Activated naive CD4-positive, alpha-beta T cell (primary cell): ENCODE data around the gene DOCK10.

ENCODE experiments used
- DNase-seq, 4 experiments: peaks; one replicate each; lab custom pipeline; 2025; lab: John Stamatoyannopoulos, UW

Gene DOCK10

DNA sequence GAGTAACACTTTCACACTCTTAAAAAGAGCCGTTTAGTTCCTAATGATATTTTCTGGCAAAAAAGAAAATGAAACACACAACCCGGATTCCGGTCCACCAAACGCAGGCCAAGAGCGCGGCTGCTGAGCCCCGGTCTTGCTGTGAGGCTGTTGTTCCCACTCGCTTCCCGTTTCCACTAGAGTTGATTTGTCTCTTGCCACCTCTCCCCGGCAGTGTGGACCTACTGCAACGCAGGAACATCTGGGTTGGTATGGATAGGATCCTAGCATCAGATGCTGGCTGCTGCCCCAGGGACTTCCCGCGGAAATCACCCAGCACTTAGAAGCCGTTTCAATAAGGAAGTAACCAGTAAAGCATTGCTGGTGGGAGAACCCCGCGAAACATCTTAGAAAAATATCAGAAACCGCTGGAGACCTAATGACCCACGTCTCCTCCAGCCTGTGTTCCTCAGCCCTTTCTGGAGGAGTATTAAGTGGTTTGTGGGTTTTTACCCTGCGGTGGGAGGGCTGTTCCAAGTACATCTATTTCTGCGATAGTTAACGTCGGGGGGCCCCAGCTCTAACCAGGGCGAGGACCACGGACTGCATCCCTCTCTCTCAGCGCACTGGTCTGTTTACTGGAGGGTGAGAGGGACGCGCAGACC lies 939 bp downstream of the DOCK10 start:
- peak in 3 of 4 experiments; percentile 23 to 51 (median 38) for DNase-seq

DNA sequence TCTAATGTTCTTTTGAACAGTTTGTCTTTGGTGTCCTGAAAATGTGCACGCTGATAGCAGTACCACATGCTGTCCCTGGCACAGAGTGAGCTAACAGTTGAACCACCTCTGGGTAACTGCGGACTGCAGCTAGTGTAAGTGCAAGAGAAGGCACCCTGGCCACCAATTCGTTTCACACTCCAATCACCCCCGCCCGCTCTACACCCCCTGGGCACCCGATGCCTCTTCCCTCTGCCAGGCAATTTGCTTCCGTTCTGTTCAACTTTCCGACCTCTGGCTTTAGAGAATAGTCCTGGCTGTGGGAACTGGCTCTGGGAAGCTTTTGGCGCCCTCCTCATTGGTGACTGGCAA lies 1.4 kb downstream of the DOCK10 start:
- DNase-seq, result no peak

DNA sequence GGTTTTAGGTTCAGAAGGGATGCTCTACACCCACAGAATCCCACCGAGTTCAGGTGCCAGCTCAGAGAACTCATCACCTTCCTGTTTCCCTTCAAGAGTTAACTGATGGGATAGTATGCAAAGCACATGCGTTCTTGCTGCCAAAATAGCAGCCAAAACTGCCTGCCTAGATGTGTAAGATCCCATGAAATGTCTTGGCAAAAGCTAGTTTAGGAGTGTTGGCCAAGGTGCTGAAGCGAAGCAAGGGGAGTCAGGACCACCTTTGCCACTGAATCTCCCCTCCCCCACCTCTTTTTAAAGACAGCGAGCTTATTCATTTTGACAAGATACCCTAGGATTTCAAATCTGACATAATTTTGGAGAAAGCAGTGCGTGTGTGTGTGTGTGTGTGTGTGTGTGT lies 2.1 kb downstream of the DOCK10 start:
- DNase-seq, result no peak

DNA sequence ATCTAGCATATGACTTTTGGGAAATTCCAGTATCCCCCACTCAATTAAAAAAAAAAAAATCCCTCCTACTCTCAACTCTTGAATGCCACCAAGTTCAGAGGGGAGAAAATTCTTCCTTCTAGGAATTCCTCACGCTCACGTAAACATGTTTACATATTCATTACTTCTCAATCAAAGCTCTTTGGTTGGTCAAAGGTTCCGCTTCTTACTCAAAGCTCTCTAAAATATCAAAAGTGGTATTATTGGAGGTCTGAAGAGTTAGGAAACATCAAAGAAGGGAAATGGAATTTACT lies 4.1 kb downstream of the DOCK10 start:
- DNase-seq, result no peak

GRCh38 chr2:225037415-225038230 lies 4.6 kb downstream of the DOCK10 start:
- no peak for DNase-seq

GRCh38 chr2:225036431-225036830 lies 5.8 kb downstream of the DOCK10 start:
- no peak for DNase-seq

- no peak for DNase-seq
These were observed 8.6 kb downstream of the DOCK10 start for GRCh38 chr2:225033440-225034318.

DNA sequence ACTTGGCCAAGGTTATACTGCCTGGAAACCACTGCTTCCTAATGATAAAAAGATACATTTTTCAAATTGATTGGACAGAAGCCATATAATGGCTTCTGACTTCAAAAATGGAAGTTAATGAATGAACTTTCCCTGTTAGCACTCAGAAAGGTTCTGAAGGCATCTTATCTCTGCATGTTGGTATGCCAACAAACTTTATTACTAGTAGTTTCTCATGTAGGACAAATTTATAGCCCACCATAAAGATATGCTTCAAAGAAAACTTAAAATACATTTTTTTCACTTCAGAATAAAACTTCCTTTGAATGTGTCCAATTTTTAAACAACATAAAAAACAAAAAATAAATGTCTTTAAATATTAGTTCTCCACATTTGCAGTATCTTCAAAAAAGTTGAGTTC lies 10.0 kb downstream of the DOCK10 start:
- no peak for DNase-seq

DNA sequence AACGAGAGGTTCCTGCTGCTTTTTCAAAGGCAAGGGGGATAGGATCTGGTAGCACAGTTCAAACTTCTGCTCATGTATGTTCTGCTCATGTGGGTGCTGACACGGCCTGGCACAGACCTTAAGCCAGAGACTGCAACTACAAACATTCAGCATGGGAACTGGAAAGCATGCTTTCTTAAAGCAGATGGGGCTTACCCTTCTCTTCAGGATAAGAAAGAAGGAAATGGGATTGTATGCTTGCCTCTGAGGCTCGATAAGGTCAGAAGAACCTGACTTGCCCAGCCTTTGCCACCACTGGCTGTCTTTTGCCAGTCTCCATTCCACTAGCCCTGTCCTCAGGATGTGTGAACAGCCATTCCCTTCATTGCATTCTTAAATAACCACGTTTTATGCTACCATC lies 10.7 kb downstream of the DOCK10 start:
- DNase-seq, result no peak

- DNase-seq, result no peak
These were observed 11.4 kb downstream of the DOCK10 start for GRCh38 chr2:225030893-225031292.

DNA sequence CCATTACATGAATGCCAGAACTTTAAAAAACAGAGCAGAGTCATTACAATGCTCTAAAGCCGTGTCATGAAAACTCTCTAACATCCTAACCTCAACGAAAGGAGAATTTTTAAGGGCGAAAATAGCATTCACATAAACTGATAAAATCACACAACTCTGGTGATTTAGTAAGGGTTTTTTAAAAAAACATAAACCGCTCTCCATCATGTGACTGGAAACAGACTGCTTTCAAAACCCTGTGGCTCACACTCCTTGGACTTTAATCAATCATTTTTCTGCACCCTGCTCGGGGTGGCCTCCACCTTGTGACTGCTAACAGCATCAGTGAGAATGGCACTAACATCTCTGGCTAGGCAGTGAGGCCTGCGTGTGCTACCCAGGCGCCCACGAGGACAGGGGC lies 12.1 kb downstream of the DOCK10 start:
- no peak for DNase-seq

- no peak for DNase-seq
These were observed 13.7 kb downstream of the DOCK10 start for GRCh38 chr2:225028572-225028971.

DNA sequence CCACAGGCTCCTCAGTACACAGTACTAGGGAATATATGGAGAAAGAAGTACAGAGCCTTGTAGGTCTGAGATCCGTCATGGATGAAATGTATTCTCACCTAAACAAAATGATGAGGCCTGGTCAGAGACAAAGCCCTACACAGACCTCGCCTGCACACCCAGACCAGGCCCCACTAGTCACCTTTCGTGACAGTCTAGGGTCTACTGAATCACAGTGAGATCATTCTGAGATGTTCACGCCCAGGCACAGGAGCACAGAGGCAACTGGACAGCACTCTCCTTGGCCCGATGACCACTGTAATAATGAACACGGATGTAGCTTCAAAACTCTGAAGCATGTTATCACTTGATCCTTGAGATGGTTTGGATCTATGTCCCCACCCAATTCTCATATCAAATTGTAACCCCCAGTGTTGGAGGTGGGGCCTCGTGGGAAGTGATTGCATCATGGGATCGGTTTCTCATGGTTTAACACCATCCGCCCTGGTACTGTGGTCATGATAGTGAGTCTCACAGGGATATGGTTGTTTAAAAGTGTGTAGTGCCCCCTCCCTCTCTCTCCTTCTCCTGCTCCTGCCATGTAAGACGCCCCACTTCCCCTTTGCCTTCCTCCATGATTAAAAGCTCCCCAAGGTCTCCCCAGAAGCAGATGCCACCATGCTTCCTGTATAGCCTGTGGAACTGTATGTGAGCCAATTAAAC lies 15.1 kb downstream of the DOCK10 start:
- no peak for DNase-seq

DNA sequence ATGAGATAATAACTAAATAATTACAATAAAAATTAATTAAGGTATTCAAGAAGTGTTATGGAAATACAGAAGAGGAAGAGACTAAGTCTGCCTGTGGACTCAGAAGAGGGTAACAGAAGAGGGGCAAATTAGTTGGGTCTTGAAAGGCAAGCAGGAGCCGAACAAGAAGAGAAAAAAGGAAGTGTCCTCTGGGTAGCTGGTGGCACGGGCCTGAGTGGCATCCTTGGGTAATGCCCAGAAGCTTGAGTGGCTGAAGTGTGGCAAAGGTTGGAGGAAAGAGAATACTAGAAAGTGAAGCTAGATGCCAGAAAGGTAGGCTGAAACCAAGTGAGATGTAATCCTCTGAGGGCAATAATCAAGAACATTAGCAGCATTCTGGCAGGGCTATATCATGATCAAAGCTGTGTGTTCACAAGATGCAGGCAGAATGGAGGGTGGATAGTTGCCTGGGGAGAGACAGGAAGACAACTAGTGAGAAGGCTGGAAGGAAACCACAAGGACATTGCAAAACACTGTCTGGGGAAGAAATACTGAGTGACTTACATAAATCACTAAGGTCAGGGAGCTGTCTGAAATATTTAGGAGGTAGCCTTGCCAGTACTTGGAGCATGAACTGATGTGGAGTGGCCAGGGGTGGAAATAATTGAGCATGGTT lies 16.2 kb downstream of the DOCK10 start:
- DNase-seq, result no peak

DNA sequence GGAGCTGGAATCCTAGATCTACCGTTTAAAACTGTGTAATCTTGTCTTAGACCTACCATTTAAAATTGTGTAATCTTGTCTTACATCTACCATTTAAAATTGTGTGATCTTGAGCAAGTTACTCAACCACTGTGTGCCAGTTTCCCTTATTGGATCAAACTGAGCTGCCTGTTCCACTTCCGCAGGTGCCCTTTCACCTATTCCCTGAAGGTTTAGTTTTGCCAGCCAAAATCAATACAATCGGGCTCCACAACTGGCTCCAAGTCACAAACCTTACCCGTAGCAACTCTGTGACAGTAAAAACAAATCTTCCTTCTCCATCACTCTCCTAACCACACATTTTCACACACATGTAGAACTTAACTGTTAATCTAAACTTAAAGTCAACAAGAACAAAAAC lies 20.1 kb downstream of the DOCK10 start:
- DNase-seq, result no peak

- DNase-seq, result no peak
These were observed 22.0 kb downstream of the DOCK10 start for GRCh38 chr2:225020168-225020849.

DNA sequence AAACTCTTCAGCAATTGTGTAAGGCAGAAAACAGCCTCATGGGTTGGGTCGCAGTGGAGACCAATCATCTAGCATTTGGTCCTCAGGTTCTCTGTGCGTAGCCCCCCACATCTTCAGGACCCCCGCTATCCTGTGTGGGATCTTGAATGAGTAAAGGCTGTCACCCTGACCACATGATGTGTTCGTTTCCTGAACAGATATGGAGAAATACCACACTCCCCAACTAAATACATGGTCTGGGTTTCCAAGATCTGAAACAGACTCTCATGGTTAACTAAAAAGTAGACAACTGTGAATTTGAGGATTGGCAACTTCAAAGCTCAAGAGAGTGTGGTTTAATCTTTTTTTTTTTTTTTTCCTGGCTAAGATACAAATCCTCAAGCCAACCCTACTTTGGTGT lies 23.2 kb downstream of the DOCK10 start:
- no peak for DNase-seq

DNA sequence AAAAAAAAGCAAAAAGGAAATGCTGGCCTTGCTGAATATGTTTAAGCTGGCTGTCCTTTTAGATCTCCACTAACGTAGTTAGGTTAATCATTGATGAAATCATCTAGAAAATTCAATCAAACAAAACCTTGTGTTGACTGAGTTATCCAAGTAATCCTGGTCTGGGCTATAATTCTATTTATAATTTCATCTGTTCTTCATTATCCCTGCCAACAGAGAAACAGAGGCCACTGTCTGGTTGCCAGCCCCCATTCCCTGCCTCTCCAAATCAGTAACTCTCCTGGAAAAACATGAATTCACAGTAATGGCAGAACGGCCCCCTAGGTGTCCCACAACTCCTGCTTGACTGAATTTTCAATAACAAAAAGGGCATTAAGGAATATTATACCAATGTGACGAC lies 24.6 kb downstream of the DOCK10 start:
- DNase-seq, result no peak

- no peak for DNase-seq
These were observed 25.1 kb downstream of the DOCK10 start for GRCh38 chr2:225017098-225017685.

DNA sequence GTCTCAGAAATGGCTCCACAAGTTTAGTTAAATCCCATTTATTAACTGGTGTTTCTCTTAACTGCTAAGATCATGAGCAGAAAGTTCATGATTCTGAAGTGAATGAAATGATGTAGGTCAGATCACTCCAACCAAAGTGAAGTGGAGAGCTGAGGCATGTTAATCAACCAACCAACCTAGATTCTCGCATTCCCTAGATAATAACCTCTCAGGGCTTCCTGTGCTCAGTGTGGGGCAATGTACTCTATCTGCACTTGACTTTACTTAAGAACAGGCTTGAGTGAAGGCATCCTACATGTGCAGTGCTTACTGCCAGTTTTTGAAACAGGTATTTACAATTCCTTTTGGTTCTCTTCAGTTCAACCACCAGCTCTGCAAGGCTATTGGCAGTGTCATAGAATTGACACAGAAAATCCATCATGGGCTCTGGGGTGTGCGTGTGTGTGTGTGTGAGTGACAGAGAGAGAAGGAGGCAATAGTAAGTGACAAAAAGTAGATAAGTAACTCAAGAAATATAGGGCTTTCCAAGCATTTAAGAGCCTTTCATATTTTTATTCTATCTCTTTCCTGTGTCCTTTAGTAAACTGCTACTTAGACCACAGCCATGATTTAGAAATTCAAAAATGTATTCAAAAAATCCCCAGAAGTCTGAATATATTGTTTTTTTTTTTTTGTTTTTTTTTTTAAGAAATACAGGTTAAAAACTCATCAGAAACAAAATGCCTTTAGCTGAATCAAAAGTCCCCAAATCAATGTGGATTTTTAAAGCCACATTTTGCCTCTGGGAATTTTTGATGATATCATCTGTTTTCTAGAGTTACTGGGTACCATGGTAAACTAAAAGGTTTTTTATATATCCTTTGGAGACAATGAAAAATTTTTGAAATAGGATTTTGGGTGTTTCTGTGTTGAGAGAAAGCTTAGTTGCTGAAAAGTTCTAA lies 28.6 kb downstream of the DOCK10 start:
- no peak for DNase-seq
